Measurements from ENCODE around the gene TRERF1. TPM values are rescaled to one million over a fixed set of nuclear protein-coding genes. Genes with fewer than 3 reads are reported as not detected.

Gene TRERF1
- total RNA-seq, 1 donor from 2014 or later: 20.6 TPM

DNA sequence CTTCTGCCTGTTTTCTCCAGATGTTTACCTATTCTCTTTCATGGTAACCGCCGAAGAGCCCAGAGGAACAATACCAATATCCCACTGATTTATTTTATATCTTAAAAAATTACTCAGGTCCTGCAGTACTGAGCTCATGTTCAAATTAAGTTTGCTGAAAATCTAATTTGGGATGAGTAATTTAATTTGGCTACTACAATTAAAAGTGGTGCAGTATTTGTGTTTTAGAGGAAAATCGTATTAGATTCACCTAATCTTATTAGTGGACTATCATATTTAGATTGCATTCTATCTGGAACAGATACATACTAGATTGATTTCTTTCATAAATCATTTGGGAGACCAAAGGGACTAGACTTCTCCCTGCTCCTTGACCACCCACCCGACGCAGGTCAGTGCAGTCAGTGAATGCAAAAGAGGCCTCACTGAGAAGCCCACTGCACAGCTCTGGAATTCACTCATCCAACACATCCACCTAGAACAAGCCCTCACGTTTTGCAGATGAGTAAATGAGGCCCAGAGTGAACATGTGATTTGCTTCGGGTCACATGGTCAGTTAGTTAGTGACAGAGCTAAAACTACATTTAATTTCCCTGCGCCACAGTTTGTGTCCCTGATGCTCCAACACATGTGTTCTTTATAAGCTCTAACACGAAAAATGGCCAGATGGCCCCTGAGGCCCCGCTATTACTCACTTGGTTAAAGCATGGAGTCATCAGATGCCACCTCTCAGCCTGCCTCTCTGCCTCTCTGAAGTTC, 101.8 kb downstream of the TRERF1 start:
- no peak for DNase-seq (ENCODE audit: extremely low spot score in 2 of 2)
- Histone ChIP-seq H3K27ac (no peak overlapping the region), H3K4me3 (no peak overlapping the region), H3K4me1 (no peaks in the 10 kb centered on the region), H3K36me3 (no peaks in the 10 kb centered on the region), H3K9me3 (no peaks in the 10 kb centered on the region), H3K27me3 (no peaks in the 10 kb centered on the region)
- intact Hi-C loops (cut with DNase I): no loop called here
- TF ChIP-seq POLR2AphosphoS5 (IDR thresholded peaks at IDR 0.05; ENCODE audit: insufficient read depth in 1 of 2, low read depth in 1 of 2) (no peak), POLR2A (IDR thresholded peaks at IDR 0.05) (no peak), CTCF (IDR thresholded peaks at IDR 0.05) (no peak)

GRCh38 chr6:42347456-42347855, 104.3 kb downstream of the TRERF1 start:
- Histone ChIP-seq H3K9me3 (no peaks in the 10 kb centered on the region), H3K4me3 (no peak overlapping the region), H3K27ac (no peak overlapping the region), H3K36me3 (no peaks in the 10 kb centered on the region), H3K4me1 (no peaks in the 10 kb centered on the region), H3K27me3 (no peaks in the 10 kb centered on the region)
- DNase-seq (ENCODE audit: extremely low spot score in 2 of 2): no peak
- TF ChIP-seq POLR2AphosphoS5 (IDR thresholded peaks at IDR 0.05; ENCODE audit: insufficient read depth in 1 of 2, low read depth in 1 of 2): no peak
- TF ChIP-seq CTCF (IDR thresholded peaks at IDR 0.05): no peak
- TF ChIP-seq POLR2A (IDR thresholded peaks at IDR 0.05): no peak
- intact Hi-C loops (cut with DNase I): no loop called here

DNA sequence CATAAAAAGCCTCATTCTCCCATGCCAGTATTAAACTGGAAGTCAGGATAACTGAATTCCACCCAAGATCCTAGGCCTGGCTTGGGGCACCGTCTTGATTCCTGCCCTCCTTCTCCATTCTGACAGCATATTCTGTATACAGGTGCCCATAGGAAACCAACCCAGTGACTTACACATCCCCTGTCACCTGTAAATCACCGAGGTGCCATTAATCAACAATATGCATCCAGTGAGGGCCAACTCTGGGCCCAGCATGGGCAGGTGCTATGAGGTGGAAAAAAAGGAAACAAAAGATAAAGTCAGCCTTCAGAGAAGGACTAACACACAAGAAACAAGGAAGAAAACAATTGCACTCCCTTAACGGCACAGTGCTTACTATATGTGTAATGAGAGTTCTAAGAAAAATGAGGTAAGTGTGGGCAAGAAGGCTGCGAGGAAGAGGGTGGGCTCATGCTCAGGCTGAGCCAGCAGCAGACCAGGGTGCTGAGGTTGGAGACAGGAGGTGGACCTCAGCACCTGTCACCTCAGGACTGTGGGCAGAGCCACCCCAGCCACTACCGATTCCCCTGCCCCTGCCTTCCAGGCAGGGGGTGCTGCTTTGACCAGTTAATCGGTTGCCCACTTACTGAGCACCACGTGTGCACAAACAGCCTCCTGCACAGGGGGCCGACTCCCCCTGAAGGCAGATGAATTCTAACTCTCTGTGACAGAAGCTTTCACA, 105.9 kb downstream of the TRERF1 start:
- H3K9me3 ChIP-seq: no peaks in the 10 kb centered on the region
- TF ChIP-seq POLR2A (IDR thresholded peaks at IDR 0.05): no peak
- no peak for TF ChIP-seq CTCF (IDR thresholded peaks at IDR 0.05)
- TF ChIP-seq POLR2AphosphoS5 (IDR thresholded peaks at IDR 0.05; ENCODE audit: insufficient read depth in 1 of 2, low read depth in 1 of 2): no peak
- no peaks in the 10 kb centered on the region for H3K27me3 ChIP-seq
- intact Hi-C loops (cut with DNase I): no loop called here
- H3K36me3 ChIP-seq: no peaks in the 10 kb centered on the region
- H3K4me3 ChIP-seq: no peak overlapping the region
- H3K27ac ChIP-seq: no peak overlapping the region
- no peak for DNase-seq (ENCODE audit: extremely low spot score in 2 of 2)
- no peaks in the 10 kb centered on the region for H3K4me1 ChIP-seq

GRCh38 chr6:42344756-42345155, 107.0 kb downstream of the TRERF1 start:
- no peak overlapping the region for H3K27ac ChIP-seq
- H3K4me1 ChIP-seq: peaks cover 3% of the 10 kb centered on the region
- no peaks in the 10 kb centered on the region for H3K36me3 ChIP-seq
- no peaks in the 10 kb centered on the region for H3K27me3 ChIP-seq
- TF ChIP-seq CTCF (IDR thresholded peaks at IDR 0.05) (no peak), POLR2A (IDR thresholded peaks at IDR 0.05) (no peak), POLR2AphosphoS5 (IDR thresholded peaks at IDR 0.05; ENCODE audit: insufficient read depth in 1 of 2, low read depth in 1 of 2) (no peak)
- no peaks in the 10 kb centered on the region for H3K9me3 ChIP-seq
- no peak for DNase-seq (ENCODE audit: extremely low spot score in 2 of 2)
- H3K4me3 ChIP-seq: no peak overlapping the region
- intact Hi-C loops (cut with DNase I): no loop called here
